H1 (cell line): Measurements from ENCODE around the gene ZNF646. TPM values are rescaled to one million over a fixed set of nuclear protein-coding genes. Genes with fewer than 3 reads are reported as not detected.

ENCODE experiments used
- CTCF ChIA-PET: fragments of 300-600 bp; sonication (Branson Sonifier 250); formaldehyde crosslinking; loops from one replicate; lab custom pipeline; 2021; ENCODE audit not compliant: partially characterized antibody; lab: Charles Lee
- POLR2A ChIA-PET: fragments of 300-600 bp; sonication (Branson Sonifier 250); formaldehyde crosslinking; loops from one replicate; lab custom pipeline; 2021; ENCODE audit warnings: inconsistent platforms; ENCODE audit not compliant: partially characterized antibody; lab: Charles Lee
- DNase-seq, 2 experiments: peaks; one replicate each; pipeline versions ENCODE4 v3.0.0 to v3.0.0-alpha.2; 2010 to 2022; ENCODE audit warnings: low spot score in 2 of 2, low read depth in 1 of 2, mixed read lengths in 1 of 2
- FAIRE-seq: peaks from 2 replicates; lab custom pipeline; 2011; peaks lifted over from hg19 to GRCh38; lab: Jason Lieb, UNC
- H2AFZ ChIP-seq: 2 replicates; pipeline ENCODE4 v1.8.1; 2012; ENCODE audit warnings: low read length, inconsistent platforms
- H2AK5ac ChIP-seq: 2 replicates; pipeline ENCODE4 v1.6.1; 2013; ENCODE audit warnings: low read depth, low read length
- H2BK120ac ChIP-seq: replicated peaks from 2 replicates; pipeline ENCODE3; 2013; ENCODE audit warnings: low read depth, low read length, inconsistent platforms
- H2BK12ac ChIP-seq: 2 replicates; pipeline ENCODE4 v1.6.1; 2013; ENCODE audit warnings: low read depth, low read length
- H2BK15ac ChIP-seq: 2 replicates; pipeline ENCODE4 v1.6.1; 2013; ENCODE audit warnings: low read length
- H2BK20ac ChIP-seq: 2 replicates; pipeline ENCODE4 v1.6.1; 2013; ENCODE audit warnings: low read length
- H2BK5ac ChIP-seq: 2 replicates; pipeline ENCODE4 v1.6.1; 2013; ENCODE audit warnings: low read depth, low read length
- H3K14ac ChIP-seq: 2 replicates; pipeline ENCODE4 v1.6.1; 2013; ENCODE audit warnings: inconsistent platforms; ENCODE audit not compliant: insufficient read length
- H3K18ac ChIP-seq: 2 replicates; pipeline ENCODE4 v1.6.1; 2013; ENCODE audit warnings: low read length; ENCODE audit errors: extremely low read depth
- H3K23ac ChIP-seq: 2 replicates; pipeline ENCODE4 v1.6.1; 2013; ENCODE audit warnings: inconsistent platforms; ENCODE audit not compliant: insufficient read length
- H3K23me2 ChIP-seq: 2 replicates; pipeline ENCODE4 v1.6.1; 2013; ENCODE audit warnings: low read depth, low read length
- H3K27ac ChIP-seq: 2 replicates; pipeline ENCODE4 v1.6.1; 2011; ENCODE audit warnings: low read depth, low read length, inconsistent platforms
- H3K27me3 ChIP-seq, 4 experiments: replicated peaks in 1 of 4; 1 replicate in 1 of 4; 2 replicates in 3 of 4; pipeline versions ENCODE4 v1.6.1 to v1.8.1; 2011 to 2013; ENCODE audit warnings: low read length in 3 of 4, mild to moderate bottlenecking in 3 of 4, inconsistent platforms in 2 of 4, mixed read lengths in 2 of 4, moderate library complexity in 1 of 4; ENCODE audit not compliant: control insufficient read depth in 3 of 4, insufficient read depth in 3 of 4; ENCODE audit errors: extremely low read depth in 1 of 4
- H3K36me3 ChIP-seq, 4 experiments: 2 replicates each; pipeline versions ENCODE4 v1.6.1 to v1.8.1; 2011 to 2013; ENCODE audit warnings: mild to moderate bottlenecking in 4 of 4, low read length in 3 of 4, moderate library complexity in 2 of 4, control low read depth in 1 of 4, inconsistent platforms in 1 of 4; ENCODE audit not compliant: insufficient read depth in 4 of 4, control insufficient read depth in 2 of 4
- H3K4ac ChIP-seq: replicated peaks from 2 replicates; pipeline ENCODE3; 2013; ENCODE audit warnings: low read length, low read depth, mixed read lengths, inconsistent platforms; ENCODE audit not compliant: insufficient read length
- H3K4me1 ChIP-seq, 4 experiments: replicated peaks in 1 of 4; 1 replicate in 1 of 4; 2 replicates in 3 of 4; pipeline versions ENCODE4 v1.6.1 to v1.8.1; 2011 to 2013; ENCODE audit warnings: low read length in 3 of 4, inconsistent platforms in 2 of 4, mixed read lengths in 1 of 4; ENCODE audit not compliant: insufficient read depth in 4 of 4, control insufficient read depth in 3 of 4
- H3K4me2 ChIP-seq, 2 experiments: 2 replicates each; pipeline versions ENCODE4 v1.6.1 to v1.8.1; 2011 to 2013; ENCODE audit warnings: low read depth in 2 of 2, low read length in 2 of 2, control low read depth in 1 of 2, inconsistent platforms in 1 of 2, mild to moderate bottlenecking in 1 of 2; ENCODE audit not compliant: insufficient read depth in 1 of 2
- H3K4me3 ChIP-seq, 4 experiments: fragments of 200-600, 300-600 bp in 1 of 4; sonication (generic), shearing (Covaris generic), sonication (Bioruptor Twin) in 1 of 4; 2 replicates each; pipeline versions ENCODE4 v1.5.1 to v1.8.1; 2011 to 2016; ENCODE audit warnings: low read length in 4 of 4, low read depth in 3 of 4, control low read depth in 2 of 4, inconsistent platforms in 2 of 4, mild to moderate bottlenecking in 2 of 4, mixed read lengths in 1 of 4, moderate library complexity in 1 of 4; ENCODE audit not compliant: insufficient read depth in 2 of 4; ENCODE audit errors: extremely low read depth in 1 of 4
- H3K56ac ChIP-seq: replicated peaks from 2 replicates; pipeline ENCODE3; 2013; ENCODE audit warnings: low read depth, mild to moderate bottlenecking, mixed read lengths, low read length, inconsistent platforms; ENCODE audit not compliant: insufficient read length
- H3K79me1 ChIP-seq: 2 replicates; pipeline ENCODE4 v1.6.1; 2013; ENCODE audit warnings: low read depth, low read length, control low read depth
- H3K79me2 ChIP-seq, 2 experiments: 2 replicates each; pipeline versions ENCODE4 v1.6.1 to v1.8.1; 2012 to 2013; ENCODE audit warnings: low read length in 2 of 2, mild to moderate bottlenecking in 2 of 2, inconsistent platforms in 1 of 2; ENCODE audit not compliant: insufficient read depth in 2 of 2, control insufficient read depth in 1 of 2
- H3K9ac ChIP-seq, 4 experiments: replicated peaks in 1 of 4; 1 replicate in 1 of 4; 2 replicates in 3 of 4; pipeline versions ENCODE4 v1.6.1 to v1.8.1; 2011 to 2013; ENCODE audit warnings: low read depth in 3 of 4, low read length in 3 of 4, control low read depth in 2 of 4, mild to moderate bottlenecking in 2 of 4, moderate library complexity in 2 of 4, inconsistent platforms in 1 of 4; ENCODE audit errors: extremely low read depth in 1 of 4
- H3K9me3 ChIP-seq, 2 experiments: 2 replicates each; pipeline versions ENCODE4 v1.6.1 to v1.8.1; 2012 to 2013; ENCODE audit warnings: mild to moderate bottlenecking in 2 of 2, moderate library complexity in 2 of 2, control low read depth in 1 of 2, inconsistent platforms in 1 of 2, low read depth in 1 of 2, low read length in 1 of 2, mixed read lengths in 1 of 2; ENCODE audit not compliant: insufficient read depth in 2 of 2
- H4K20me1 ChIP-seq, 2 experiments: replicated peaks in 1 of 2; 2 replicates each; pipeline versions ENCODE3 to v1.8.1; 2011 to 2013; ENCODE audit warnings: inconsistent platforms in 2 of 2, low read length in 2 of 2, mild to moderate bottlenecking in 1 of 2; ENCODE audit not compliant: insufficient read depth in 2 of 2, control insufficient read depth in 1 of 2
- H4K5ac ChIP-seq: 2 replicates; pipeline ENCODE4 v1.6.1; 2013; ENCODE audit warnings: low read length, low read depth, mixed read lengths, inconsistent platforms; ENCODE audit not compliant: insufficient read length
- H4K8ac ChIP-seq: 2 replicates; pipeline ENCODE4 v1.8.0; 2013; ENCODE audit warnings: mild to moderate bottlenecking, moderate library complexity, low read length, inconsistent platforms; ENCODE audit not compliant: insufficient read depth; ENCODE audit errors: extremely low read depth
- H4K91ac ChIP-seq: replicated peaks from 2 replicates; pipeline ENCODE3; 2013; ENCODE audit warnings: low read length, mixed read lengths, inconsistent platforms; ENCODE audit not compliant: insufficient read length
- ATF2 ChIP-seq: IDR thresholded peaks from 2 replicates; pipeline ENCODE4 v1.6.1; 2012; ENCODE audit warnings: low read length, inconsistent platforms
- BCL11A ChIP-seq, 2 experiments: IDR thresholded peaks; one replicate each; pipeline ENCODE4 v1.6.1; 2011; ENCODE audit warnings: low read depth in 2 of 2, low read length in 2 of 2, mild to moderate bottlenecking in 2 of 2
- CHD1 ChIP-seq: IDR thresholded peaks from 2 replicates; pipeline ENCODE4 v1.6.1; 2012; ENCODE audit warnings: low read depth, low read length, improper control_type of control experiment
- CHD2 ChIP-seq: IDR thresholded peaks from 2 replicates; pipeline ENCODE4 v1.6.1; 2012; ENCODE audit warnings: low read length, improper control_type of control experiment
- FOSL1 ChIP-seq: IDR thresholded peaks from 2 replicates; pipeline ENCODE4 v1.6.1; 2011; ENCODE audit warnings: mild to moderate bottlenecking, low read depth, low read length, moderate library complexity; ENCODE audit not compliant: insufficient read depth
- GABPA ChIP-seq: IDR thresholded peaks from 2 replicates; pipeline ENCODE4 v1.6.1; 2011; ENCODE audit warnings: mild to moderate bottlenecking, low read length, moderate library complexity, borderline replicate concordance; ENCODE audit not compliant: insufficient read depth
- JUN ChIP-seq: IDR thresholded peaks from 2 replicates; pipeline ENCODE4 v1.6.1; 2011; ENCODE audit warnings: low read depth, mild to moderate bottlenecking, improper control_type of control experiment, low read length
- KDM5A ChIP-seq: fragments of 200-600 bp; IDR thresholded peaks from 2 replicates; pipeline ENCODE4 v1.7.1; 2012; ENCODE audit warnings: mild to moderate bottlenecking, low read length, inconsistent platforms, mixed read lengths
- NANOG ChIP-seq: IDR thresholded peaks from 2 replicates; pipeline ENCODE4 v1.6.1; 2011; ENCODE audit warnings: low read length, low read depth, mild to moderate bottlenecking, inconsistent platforms; ENCODE audit not compliant: insufficient read depth, poor library complexity, severe bottlenecking
- NRF1 ChIP-seq: IDR thresholded peaks from 2 replicates; pipeline ENCODE4 v1.6.1; 2011; ENCODE audit warnings: mild to moderate bottlenecking, low read depth, low read length, improper control_type of control experiment
- RBBP5 ChIP-seq: IDR thresholded peaks from 2 replicates; pipeline ENCODE4 v1.7.1; 2012; ENCODE audit warnings: low read depth, mild to moderate bottlenecking, inconsistent platforms, low read length, moderate library complexity, borderline replicate concordance
- RFX5 ChIP-seq: IDR thresholded peaks from 2 replicates; pipeline ENCODE4 v1.6.1; 2011; ENCODE audit warnings: low read depth, low read length, improper control_type of control experiment, borderline replicate concordance
- WGBS, 2 experiments: shearing (Covaris generic) in 1 of 2; methylation state at CpG; one replicate each; pipeline versions ENCODE4 v1.1.6 to v1.1.7; 2013 to 2015; ENCODE audit warnings: low lambda C conversion rate in 2 of 2, mixed read lengths in 2 of 2, inconsistent platforms in 1 of 2, low coverage in 1 of 2, missing lambda C conversion rate in 1 of 2; ENCODE audit not compliant: insufficient replicate concordance in 2 of 2, insufficient coverage in 1 of 2, insufficient read length in 1 of 2; ENCODE audit errors: extremely low coverage in 1 of 2, missing lambda C conversion rate in 1 of 2; 5-methylcytosine and 5-hydroxymethylcytosine counted together
- polyA plus RNA-seq, 7 experiments: library from polyadenylated mRNA; depleted of rRNA in 3 of 7; stranded (reverse) in 5 of 7; unstranded in 2 of 7; fragments of >200 nt in 5 of 7; fragments of 200-250 nt in 2 of 7; gene quantifications; 1 replicate in 5 of 7; 2 replicates in 1 of 7; 4 replicates in 1 of 7; pipeline versions ENCODE4 v1.2.1 to v1.2.3, GENCODE V29; 2011 to 2013; ENCODE audit warnings: missing spikeins in 2 of 7, mixed read lengths in 2 of 7
- total RNA-seq: library from RNA; stranded (reverse); fragmentation: NEBNext Ultra II Directional; extraction: Animal tissue kit (Norgen Biotek cat#: 25700); gene quantifications from 2 replicates; pipeline ENCODE4 v1.2.1, GENCODE V29; 2021

Gene ZNF646
- total and polyA plus RNA-seq, 2 of the 8 experiments (the other 6 are each of a cell fraction or from before 2014, with no cell fraction given) = 6.5 to 25.0 TPM

GRCh38 chr16:31105677-31106213 is 31.5 kb downstream of the ZNF646 start:
- H2BK20ac ChIP-seq = no peak overlapping the region
- no peaks in the 10 kb centered on the region for H3K79me1 ChIP-seq
- no peak overlapping the region for H3K14ac ChIP-seq
- peaks cover 0 to 8% (median 7%) of the 10 kb centered on the region in 4 experiments; a peak in 5 of 8 replicates for H3K36me3 ChIP-seq
- no peak overlapping the region; the same call in 1 of the 2 replicates for H2BK5ac ChIP-seq
- ChIA-PET CTCF (no interaction called here), POLR2A (no interaction called here)
- FAIRE-seq (no peak), DNase-seq (peak; percentile 41 to 100)
- H2AK5ac ChIP-seq = no peak overlapping the region
- no peak overlapping the region; a peak in 1 of 8 replicates for H3K4me3 ChIP-seq
- H3K9ac ChIP-seq = no peak overlapping the region
- no peak overlapping the region for H4K5ac ChIP-seq
- peaks cover 8% of the 10 kb centered on the region for H3K23me2 ChIP-seq
- peak overlapping the region in 1 of 2 experiments; percentile 36; a peak in 1 of 4 replicates for H3K4me2 ChIP-seq
- no peak overlapping the region for H2BK15ac ChIP-seq
- H3K56ac ChIP-seq = no peak overlapping the region
- no peak overlapping the region for H2BK12ac ChIP-seq
- peaks cover 0 to 5% (median 2%) of the 10 kb centered on the region in 4 experiments; a peak in 1 of 7 replicates for H3K4me1 ChIP-seq
- 39% methylated on average over 32 of the region's 33 CpGs; no CpG with 5 or more reads in 1 of the 2 experiments for WGBS, 2 experiments
- no peaks in the 10 kb centered on the region for H3K9me3 ChIP-seq
- H3K27ac ChIP-seq = no peak overlapping the region
- no peaks in the 10 kb centered on the region for H4K20me1 ChIP-seq
- no peak overlapping the region for H4K91ac ChIP-seq
- H2BK120ac ChIP-seq = no peak overlapping the region
- H3K23ac ChIP-seq = no peak overlapping the region
- H3K4ac ChIP-seq = no peak overlapping the region
- no peaks in the 10 kb centered on the region for H3K27me3 ChIP-seq
- H3K18ac ChIP-seq = peak overlapping the region; percentile 32
- H4K8ac ChIP-seq = peak overlapping the region; percentile 95
- H3K79me2 ChIP-seq = no peaks in the 10 kb centered on the region
- H2AFZ ChIP-seq = peak overlapping the region; percentile 77
- TF ChIP-seq BCL11A (IDR thresholded peaks at IDR 0.05; ENCODE audit: low read depth in 2 of 2, low read length in 2 of 2) (no peak), RFX5 (no peak), JUN (no peak), FOSL1 (no peak), RBBP5 (no peak), ATF2 (no peak), GABPA (no peak), CHD1 (no peak), KDM5A (no peak), CHD2 (no peak), NANOG (no peak), NRF1 (no peak)
